ENCODE measurements around the gene ATAT1. TPM values are rescaled to one million over a fixed set of nuclear protein-coding genes. Genes with fewer than 3 reads are reported as not detected.
A peak's percentile ranks its signal among the peaks of the same experiment; 100 is the strongest.

ATAT1 gene
- total and polyA plus RNA-seq, 10 donors, result 2.4 to 9.7 (median 7.3) TPM

DNA sequence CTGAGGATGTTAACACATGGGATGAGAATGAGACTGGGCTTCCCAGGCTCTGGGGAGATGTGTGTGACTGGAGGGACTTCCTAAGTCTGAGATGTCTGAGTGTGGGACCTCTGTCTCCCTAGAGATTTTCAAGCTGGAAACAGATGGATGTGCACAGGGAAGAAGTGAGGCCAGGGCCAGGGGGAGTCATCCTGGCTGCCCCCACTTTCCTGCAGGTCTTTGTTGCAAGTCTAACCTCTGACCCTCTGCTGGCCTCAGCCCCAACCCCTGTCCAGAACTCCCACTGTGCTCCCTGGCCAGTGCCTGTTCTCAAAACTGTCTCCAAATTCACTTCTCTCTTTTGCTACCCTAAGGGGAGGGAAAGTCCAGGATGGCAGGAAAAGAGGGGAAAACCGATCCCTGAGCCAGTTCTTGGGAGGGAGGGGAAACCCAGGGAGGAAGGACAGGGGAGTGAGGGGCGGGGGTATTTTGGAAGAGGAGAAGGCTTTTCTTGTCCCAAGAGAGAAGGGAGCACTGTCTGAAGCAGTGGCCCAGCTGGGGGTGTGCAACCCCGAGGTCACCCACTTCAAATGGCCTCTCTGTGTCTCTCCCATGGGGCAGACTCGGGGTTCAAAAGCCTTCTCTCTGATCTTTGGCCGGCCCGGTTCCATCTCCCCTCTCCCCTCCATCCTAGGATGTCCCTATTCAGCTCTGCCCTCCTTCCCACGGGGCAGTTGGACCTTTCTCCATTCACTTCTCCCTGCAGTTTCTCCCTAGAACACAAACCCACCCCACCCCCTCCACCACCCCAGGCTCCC, 56.7 kb downstream of the ATAT1 start:
- Histone ChIP-seq H3K9me3 (no peaks in the 10 kb centered on the region), H3K27me3 (replicated peaks in 1 of 7) (no peaks in the 10 kb centered on the region), H3K36me3 (peaks cover 0 to 44% (median 28%) of the 10 kb centered on the region in 6 donors), H3K4me3 (peak overlapping the region; percentile 90 to 99 (median 96)), H3K27ac (peak overlapping the region; percentile 93 to 100 (median 98)), H3K4me1 (peaks cover 44 to 84% (median 61%) of the 10 kb centered on the region in 6 donors)
- 0 to 2% (median 1%) methylated on average over 7 of the region's 7 CpGs for WGBS, 5 donors
- peak; percentile 83 for DNase-seq
- TF ChIP-seq POLR2A (IDR thresholded peaks at IDR 0.05) (no peak), CTCF (IDR thresholded peaks at IDR 0.05 in 8 of 11, conservative IDR thresholded peaks at IDR 0.05 in 3 of 11) (no peak), POLR2AphosphoS5 (IDR thresholded peaks at IDR 0.05) (no peak)
- intact Hi-C loops (cut with DNase I; ENCODE audit: low total_unique reads), result loop anchor here (2.0 kb wide), 1 partner anchor 37 kb away; the partner anchor contains the start of gene TUBB

- TF ChIP-seq POLR2A (IDR thresholded peaks at IDR 0.05) (no peak), CTCF (IDR thresholded peaks at IDR 0.05 in 8 of 11, conservative IDR thresholded peaks at IDR 0.05 in 3 of 11) (no peak), POLR2AphosphoS5 (IDR thresholded peaks at IDR 0.05) (peak in 1 of 3 donors; percentile 5)
- no peak for DNase-seq
- Histone ChIP-seq H3K27ac (peak overlapping the region; percentile 93 to 100 (median 98)), H3K27me3 (replicated peaks in 1 of 7) (no peaks in the 10 kb centered on the region), H3K36me3 (peaks cover 0 to 39% (median 22%) of the 10 kb centered on the region in 6 donors), H3K4me1 (peaks cover 44 to 84% (median 61%) of the 10 kb centered on the region in 6 donors), H3K9me3 (no peaks in the 10 kb centered on the region), H3K4me3 (peak overlapping the region; percentile 90 to 99 (median 96))
- intact Hi-C loops (cut with DNase I; ENCODE audit: low total_unique reads), result loop anchor here (2.0 kb wide), 1 partner anchor 37 kb away; the partner anchor contains the start of gene TUBB
- 0 to 3% (median 0%) methylated on average over 2 of the region's 2 CpGs for WGBS, 5 donors
These were observed 57.3 kb downstream of the ATAT1 start for GRCh38 chr6:30683980-30684338.

DNA sequence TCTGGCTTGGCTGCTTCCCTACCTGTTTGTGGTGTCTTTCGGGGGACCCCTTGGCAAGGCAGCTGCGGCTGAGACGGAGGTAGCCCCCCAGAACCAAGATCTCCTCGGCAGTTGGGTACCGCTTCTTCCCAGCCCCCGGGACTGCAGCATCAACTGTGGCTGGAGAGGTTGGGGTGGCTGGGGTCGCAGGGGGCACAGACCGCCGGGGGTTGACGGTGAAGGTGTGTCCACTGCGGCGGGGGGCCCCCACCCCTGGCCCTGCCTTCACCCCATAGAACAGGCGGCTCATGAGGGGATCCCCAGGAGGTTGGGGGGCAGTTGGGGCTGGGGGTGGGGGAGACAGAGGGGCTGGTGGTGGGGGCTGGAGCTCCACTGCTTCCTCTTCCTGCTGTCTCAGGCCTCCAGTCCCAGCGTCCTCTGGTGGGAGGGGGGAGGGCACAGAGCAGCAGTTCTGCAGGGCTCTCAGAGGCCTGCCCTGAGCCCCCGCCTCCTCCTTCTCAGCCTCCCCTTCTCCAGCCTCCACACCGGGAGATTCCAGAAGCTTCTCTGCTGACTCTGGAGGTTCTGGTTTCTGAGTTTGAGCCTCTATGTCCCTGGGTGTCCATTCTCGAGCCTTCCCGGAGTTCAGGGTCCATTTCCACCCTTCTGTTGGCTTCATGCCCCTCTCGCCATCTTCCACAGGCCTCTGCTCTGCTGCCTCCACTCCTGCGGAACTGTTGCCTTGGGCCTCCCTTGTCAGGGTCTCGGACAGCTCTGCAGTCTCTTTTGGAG, 57.9 kb downstream of the ATAT1 start:
- 2 to 6% (median 3%) methylated on average over 16 to 21 of the region's 21 CpGs for WGBS, 5 donors
- TF ChIP-seq POLR2AphosphoS5 (IDR thresholded peaks at IDR 0.05) (peak; percentile 52 to 70 (median 68)), POLR2A (IDR thresholded peaks at IDR 0.05) (no peak), CTCF (IDR thresholded peaks at IDR 0.05 in 8 of 11, conservative IDR thresholded peaks at IDR 0.05 in 3 of 11) (peak in 2 of 11 experiments; percentile 12 to 30)
- Histone ChIP-seq H3K27ac (peak overlapping the region; percentile 93 to 100 (median 98)), H3K4me1 (peaks cover 44 to 84% (median 61%) of the 10 kb centered on the region in 6 donors), H3K9me3 (no peaks in the 10 kb centered on the region), H3K27me3 (replicated peaks in 1 of 7) (no peaks in the 10 kb centered on the region), H3K36me3 (peaks cover 0 to 32% (median 16%) of the 10 kb centered on the region in 6 donors), H3K4me3 (peak overlapping the region; percentile 90 to 99 (median 96))
- intact Hi-C loops (cut with DNase I; ENCODE audit: low total_unique reads), result no loop called here
- peak; percentile 95 for DNase-seq

Measured in spleen (tissue), 11 donors.